Progenitor cell of endocrine pancreas (in vitro differentiated cells): Measurements from ENCODE around the gene FBXW9. TPM values are rescaled to one million over a fixed set of nuclear protein-coding genes. Genes with fewer than 3 reads are reported as not detected.
A peak's percentile ranks its signal among the peaks of the same experiment; 100 is the strongest.

Experiments used
- DNase-seq: peaks from one replicate; pipeline ENCODE4 v3.0.0; 2021; ENCODE audit warnings: low spot score; ENCODE audit not compliant: unreplicated experiment
- H3K27ac Mint-ChIP-seq: 2 replicates; pipeline ENCODE4 v1.8.0; 2021; ENCODE audit warnings: mild to moderate bottlenecking, moderate library complexity, mixed read lengths
- H3K27me3 Mint-ChIP-seq: 2 replicates; pipeline ENCODE4 v1.8.0; 2021; ENCODE audit warnings: mixed read lengths
- H3K36me3 Mint-ChIP-seq: 2 replicates; pipeline ENCODE4 v1.8.0; 2022; ENCODE audit warnings: mixed read lengths; ENCODE audit not compliant: insufficient read depth
- H3K4me1 Mint-ChIP-seq: 2 replicates; pipeline ENCODE4 v1.8.0; 2021; ENCODE audit warnings: low read depth, mixed read lengths
- H3K4me3 Mint-ChIP-seq: 2 replicates; pipeline ENCODE4 v1.8.0; 2021; ENCODE audit warnings: low read depth, mild to moderate bottlenecking, moderate library complexity, mixed read lengths
- H3K9me3 Mint-ChIP-seq: 2 replicates; pipeline ENCODE4 v1.8.0; 2021; ENCODE audit warnings: low read depth, mixed read lengths
- CTCF ChIP-seq: fragments of 200-600 bp; sonication (generic); IDR thresholded peaks from one replicate; pipeline ENCODE4 v1.5.0; 2021; ENCODE audit warnings: antibody characterized with exemption, mild to moderate bottlenecking; ENCODE audit not compliant: unreplicated experiment
- total RNA-seq: library from RNA; stranded (reverse); gene quantifications from 2 replicates; pipeline ENCODE4 v1.2.1, GENCODE V29; 2021

The FBXW9 gene
- total RNA-seq, 1 donor from 2014 or later, result 15.1 TPM

- H3K9me3 Mint-ChIP-seq, result no peaks in the 10 kb centered on the region
- H3K36me3 Mint-ChIP-seq, result peaks cover 5% of the 10 kb centered on the region
- H3K4me1 Mint-ChIP-seq, result peaks cover 2% of the 10 kb centered on the region
- no peak overlapping the region for H3K27ac Mint-ChIP-seq
- peaks cover 5% of the 10 kb centered on the region for H3K27me3 Mint-ChIP-seq
- no peak for TF ChIP-seq CTCF
- no peak for DNase-seq
- no peak overlapping the region for H3K4me3 Mint-ChIP-seq
Measured at GRCh38 chr19:12642506-12642905, 53.9 kb downstream of the FBXW9 start.

- no peak for TF ChIP-seq CTCF
- Mint-ChIP-seq H3K4me3 (no peak overlapping the region), H3K36me3 (peaks cover 2% of the 10 kb centered on the region), H3K4me1 (peaks cover 2% of the 10 kb centered on the region), H3K9me3 (no peaks in the 10 kb centered on the region), H3K27me3 (peaks cover 5% of the 10 kb centered on the region), H3K27ac (no peak overlapping the region)
- no peak for DNase-seq
Measured at GRCh38 chr19:12641456-12641855, 55.0 kb downstream of the FBXW9 start.

GRCh38 chr19:12639901-12640613, 56.4 kb downstream of the FBXW9 start:
- Mint-ChIP-seq H3K4me3 (peak overlapping the region; percentile 52), H3K27me3 (peaks cover 5% of the 10 kb centered on the region), H3K27ac (no peak overlapping the region), H3K9me3 (no peaks in the 10 kb centered on the region), H3K36me3 (peaks cover 2% of the 10 kb centered on the region), H3K4me1 (peaks cover 2% of the 10 kb centered on the region)
- DNase-seq, result peak; percentile 58
- peak; percentile 73 for TF ChIP-seq CTCF

Other genes starting within 250 kb of the FBXW9 start
- gene ZNF709, start 211.8 kb downstream of the FBXW9 start, total RNA-seq, result 5.8 and 9.1 TPM in 2 replicates
- 18.9 and 23.1 TPM in 2 replicates for gene ZNF564, start 145.1 kb downstream of the FBXW9 start, total RNA-seq
- gene ZNF490, start 85.8 kb downstream of the FBXW9 start, total RNA-seq, result 12.7 and 15.1 TPM in 2 replicates
- gene ZNF791, start 85.7 kb downstream of the FBXW9 start, total RNA-seq, result 22.3 and 24.3 TPM in 2 replicates
- gene MAN2B1, start 29.9 kb downstream of the FBXW9 start, total RNA-seq, result 115 and 120 TPM in 2 replicates
- gene WDR83, start 29.8 kb downstream of the FBXW9 start, total RNA-seq, result 16.3 and 17.2 TPM in 2 replicates
- gene DHPS, start 14.8 kb downstream of the FBXW9 start, total RNA-seq, result 92.0 and 106 TPM in 2 replicates
- not detected in 2 replicates for gene GNG14, start 8.6 kb downstream of the FBXW9 start, total RNA-seq
- gene TNPO2, start 27.3 kb upstream of the FBXW9 start, total RNA-seq, result 109 and 113 TPM in 2 replicates
- gene TRIR, start 38.1 kb upstream of the FBXW9 start, total RNA-seq, result 171 and 180 TPM in 2 replicates
- gene GET3, start 40.9 kb upstream of the FBXW9 start, total RNA-seq, result 59.8 and 66.0 TPM in 2 replicates
- gene BEST2, start 55.2 kb upstream of the FBXW9 start, total RNA-seq, result not detected in 2 replicates
- 115 TPM in 2 replicates for gene HOOK2, start 78.9 kb upstream of the FBXW9 start, total RNA-seq
- 5.7 and 6.0 TPM in 2 replicates for gene JUNB, start 94.9 kb upstream of the FBXW9 start, total RNA-seq
- gene PRDX2, start 105.2 kb upstream of the FBXW9 start, total RNA-seq, result 524 and 554 TPM in 2 replicates
- gene THSD8, start 105.4 kb upstream of the FBXW9 start, total RNA-seq, result 16.5 and 22.7 TPM in 2 replicates
- 32.8 and 37.4 TPM in 2 replicates for gene RNASEH2A, start 110.0 kb upstream of the FBXW9 start, total RNA-seq
- not detected in 2 replicates for gene RTBDN, start 137.9 kb upstream of the FBXW9 start, total RNA-seq
- gene MAST1, start 141.9 kb upstream of the FBXW9 start, total RNA-seq, result 5.3 and 5.9 TPM in 2 replicates
- gene DNASE2, start 184.8 kb upstream of the FBXW9 start, total RNA-seq, result 26.0 and 31.7 TPM in 2 replicates
- gene KLF1, start 190.6 kb upstream of the FBXW9 start, total RNA-seq, result not detected in 2 replicates
- gene GCDH, start 194.5 kb upstream of the FBXW9 start, total RNA-seq, result 59.3 and 60.6 TPM in 2 replicates
- 1.2 and 1.8 TPM in 2 replicates for gene SYCE2, start 222.7 kb upstream of the FBXW9 start, total RNA-seq
- gene FARSA, start 237.1 kb upstream of the FBXW9 start, total RNA-seq, result 61.2 and 63.3 TPM in 2 replicates
- gene CALR, start 242.0 kb upstream of the FBXW9 start, total RNA-seq, result 707 and 730 TPM in 2 replicates
- 70.4 and 78.8 TPM in 2 replicates for gene RAD23A, start 249.2 kb upstream of the FBXW9 start, total RNA-seq